ENCODE data around the gene ADARB2.

The ADARB2 gene

GRCh38 chr10:1366811-1367425, 370.4 kb downstream of the ADARB2 start:
- TF ChIP-seq CTCF (IDR thresholded peaks at IDR 0.05) = no peak
- no peak overlapping the region for H3K27ac ChIP-seq
- no peak overlapping the region for H3K4me3 ChIP-seq (ENCODE audit: low read depth in 1 of 2, low read length in 1 of 2)
- no peaks in the 10 kb centered on the region for H3K9me3 ChIP-seq
- H3K27me3 ChIP-seq = peaks cover 51% of the 10 kb centered on the region
- H3K4me1 ChIP-seq (ENCODE audit: control insufficient read depth in 1 of 2, insufficient read depth in 1 of 2, low read depth in 1 of 2, low read length in 1 of 2) = no peaks in the 10 kb centered on the region
- no peaks in the 10 kb centered on the region for H3K36me3 ChIP-seq

- H3K27me3 ChIP-seq = peaks cover 57% of the 10 kb centered on the region
- no peak overlapping the region for H3K27ac ChIP-seq
- H3K9me3 ChIP-seq = no peaks in the 10 kb centered on the region
- no peak for TF ChIP-seq CTCF (IDR thresholded peaks at IDR 0.05)
- H3K4me3 ChIP-seq (ENCODE audit: low read depth in 1 of 2, low read length in 1 of 2) = no peak overlapping the region
- no peaks in the 10 kb centered on the region for H3K36me3 ChIP-seq
- H3K4me1 ChIP-seq (ENCODE audit: control insufficient read depth in 1 of 2, insufficient read depth in 1 of 2, low read depth in 1 of 2, low read length in 1 of 2) = no peaks in the 10 kb centered on the region
Measured at GRCh38 chr10:1366322-1366691, 371.0 kb downstream of the ADARB2 start.

GRCh38 chr10:1365540-1366321, 371.6 kb downstream of the ADARB2 start:
- no peak for TF ChIP-seq CTCF (IDR thresholded peaks at IDR 0.05)
- Histone ChIP-seq H3K27ac (no peak overlapping the region), H3K4me1 (ENCODE audit: control insufficient read depth in 1 of 2, insufficient read depth in 1 of 2, low read depth in 1 of 2, low read length in 1 of 2) (no peaks in the 10 kb centered on the region), H3K27me3 (peaks cover 63% of the 10 kb centered on the region), H3K4me3 (ENCODE audit: low read depth in 1 of 2, low read length in 1 of 2) (no peak overlapping the region), H3K36me3 (no peaks in the 10 kb centered on the region), H3K9me3 (no peaks in the 10 kb centered on the region)

GRCh38 chr10:1364151-1364910, 373.0 kb downstream of the ADARB2 start:
- H3K27ac ChIP-seq = no peak overlapping the region
- no peaks in the 10 kb centered on the region for H3K4me1 ChIP-seq (ENCODE audit: control insufficient read depth in 1 of 2, insufficient read depth in 1 of 2, low read depth in 1 of 2, low read length in 1 of 2)
- peaks cover 77% of the 10 kb centered on the region for H3K27me3 ChIP-seq
- H3K36me3 ChIP-seq = no peaks in the 10 kb centered on the region
- TF ChIP-seq CTCF (IDR thresholded peaks at IDR 0.05) = no peak
- no peak overlapping the region for H3K4me3 ChIP-seq (ENCODE audit: low read depth in 1 of 2, low read length in 1 of 2)
- H3K9me3 ChIP-seq = no peaks in the 10 kb centered on the region

- no peak overlapping the region for H3K27ac ChIP-seq
- H3K4me1 ChIP-seq (ENCODE audit: control insufficient read depth in 1 of 2, insufficient read depth in 1 of 2, low read depth in 1 of 2, low read length in 1 of 2) = no peaks in the 10 kb centered on the region
- TF ChIP-seq CTCF (IDR thresholded peaks at IDR 0.05) = no peak
- H3K9me3 ChIP-seq = no peaks in the 10 kb centered on the region
- no peak overlapping the region for H3K4me3 ChIP-seq (ENCODE audit: low read depth in 1 of 2, low read length in 1 of 2)
- peaks cover 84% of the 10 kb centered on the region for H3K27me3 ChIP-seq
- H3K36me3 ChIP-seq = no peaks in the 10 kb centered on the region
Measured at GRCh38 chr10:1363446-1364121, 373.7 kb downstream of the ADARB2 start.
